Measurements from ENCODE around the gene IL17C.
A peak's percentile ranks its signal among the peaks of the same experiment; 100 is the strongest.

IL17C gene

GRCh38 chr16:88649924-88650748 is 11.8 kb downstream of the IL17C start:
- peak overlapping the region; percentile 64 for H2AFZ ChIP-seq (ENCODE audit: insufficient read depth, low read length, poor library complexity)
- H2BK5ac ChIP-seq (ENCODE audit: low read depth, low read length, poor library complexity) = peak overlapping the region; percentile 64
- peak overlapping the region; percentile 83 for H3K4ac ChIP-seq (ENCODE audit: low read depth, low read length)
- H3K4me3 ChIP-seq (ENCODE audit: low read depth, low read length) = peak overlapping the region; percentile 82
- no peak overlapping the region for H3K23ac ChIP-seq (ENCODE audit: low read length)
- peak overlapping the region; percentile 79 for H2AK5ac ChIP-seq (ENCODE audit: low read length)
- DNase-seq = peak in 1 of 2 donors; percentile 22
- H4K12ac ChIP-seq (ENCODE audit: low read depth, low read length) = peak overlapping the region; percentile 84
- H3K9ac ChIP-seq (ENCODE audit: low read length) = peak overlapping the region; percentile 82
- H3K27me3 ChIP-seq (ENCODE audit: insufficient read depth, low read length) = no peaks in the 10 kb centered on the region
- peaks cover 11% of the 10 kb centered on the region for H3K79me2 ChIP-seq (ENCODE audit: control insufficient read depth, insufficient read depth, low read length, poor library complexity)
- H3K79me1 ChIP-seq (ENCODE audit: low read length) = peaks cover 10% of the 10 kb centered on the region
- H3K36me3 ChIP-seq (ENCODE audit: control insufficient read depth in 1 of 2, insufficient read depth in 2 of 2, low read length in 2 of 2) = peaks cover 53 to 54% of the 10 kb centered on the region in 2 experiments
- H3K18ac ChIP-seq (ENCODE audit: low read length) = peak overlapping the region; percentile 97
- no peak overlapping the region for H2BK12ac ChIP-seq (ENCODE audit: low read length)
- WGBS (ENCODE audit: extremely low coverage, insufficient coverage, insufficient read length) = no CpG with 5 or more reads among the region's 37 CpGs
- peaks cover 4% of the 10 kb centered on the region for H3K9me3 ChIP-seq (ENCODE audit: insufficient read depth, low read depth, low read length)
- peaks cover 16 to 18% of the 10 kb centered on the region in 2 experiments for H3K4me1 ChIP-seq (ENCODE audit: control insufficient read depth in 1 of 2, insufficient read depth in 2 of 2, low read length in 2 of 2)
- peak overlapping the region; percentile 54 for H3K27ac ChIP-seq (ENCODE audit: low read depth, low read length)
- peak overlapping the region; percentile 61 for H2BK120ac ChIP-seq (ENCODE audit: insufficient read depth, low read length, poor library complexity)
- peak overlapping the region; percentile 70 for H4K8ac ChIP-seq (ENCODE audit: low read depth, low read length)
- H4K91ac ChIP-seq (ENCODE audit: low read depth, low read length) = peak overlapping the region; percentile 86
- H3K4me2 ChIP-seq (ENCODE audit: low read length) = peak overlapping the region; percentile 82
- peak overlapping the region; percentile 95 for H3K14ac ChIP-seq (ENCODE audit: low read length)

GRCh38 chr16:88650749-88651275 is 12.4 kb downstream of the IL17C start, which contains the start of gene CYBA:
CYBA (minus strand) TSS chr16:88651053; CDS start chr16:88651013, 40 bp downstream.
- no CpG with 5 or more reads among the region's 41 CpGs for WGBS (ENCODE audit: extremely low coverage, insufficient coverage, insufficient read length)
- DNase-seq = peak; percentile 19 to 33

GRCh38 chr16:88651276-88651988 is 13.1 kb downstream of the IL17C start:
- H2BK12ac ChIP-seq (ENCODE audit: low read length) = no peak overlapping the region
- peak overlapping the region; percentile 13 for H2BK5ac ChIP-seq (ENCODE audit: low read depth, low read length, poor library complexity)
- H3K79me1 ChIP-seq (ENCODE audit: low read length) = peaks cover 10% of the 10 kb centered on the region
- no peak overlapping the region for H3K23ac ChIP-seq (ENCODE audit: low read length)
- H4K8ac ChIP-seq (ENCODE audit: low read depth, low read length) = no peak overlapping the region
- H3K4me2 ChIP-seq (ENCODE audit: low read length) = peak overlapping the region; percentile 82
- H3K79me2 ChIP-seq (ENCODE audit: control insufficient read depth, insufficient read depth, low read length, poor library complexity) = peaks cover 11% of the 10 kb centered on the region
- peak overlapping the region; percentile 25 for H3K14ac ChIP-seq (ENCODE audit: low read length)
- H3K9me3 ChIP-seq (ENCODE audit: insufficient read depth, low read depth, low read length) = peaks cover 5% of the 10 kb centered on the region
- peak overlapping the region; percentile 28 for H2AFZ ChIP-seq (ENCODE audit: insufficient read depth, low read length, poor library complexity)
- peak overlapping the region; percentile 48 for H2BK120ac ChIP-seq (ENCODE audit: insufficient read depth, low read length, poor library complexity)
- peaks cover 55 to 57% of the 10 kb centered on the region in 2 experiments for H3K36me3 ChIP-seq (ENCODE audit: control insufficient read depth in 1 of 2, insufficient read depth in 2 of 2, low read length in 2 of 2)
- H2AK5ac ChIP-seq (ENCODE audit: low read length) = no peak overlapping the region
- no CpG with 5 or more reads among the region's 24 CpGs for WGBS (ENCODE audit: extremely low coverage, insufficient coverage, insufficient read length)
- peak overlapping the region; percentile 15 for H4K12ac ChIP-seq (ENCODE audit: low read depth, low read length)
- no peaks in the 10 kb centered on the region for H3K27me3 ChIP-seq (ENCODE audit: insufficient read depth, low read length)
- no peak overlapping the region for H3K4me3 ChIP-seq (ENCODE audit: low read depth, low read length)
- H3K18ac ChIP-seq (ENCODE audit: low read length) = peak overlapping the region; percentile 18
- no peak overlapping the region for H4K91ac ChIP-seq (ENCODE audit: low read depth, low read length)
- peaks cover 16 to 18% of the 10 kb centered on the region in 2 experiments for H3K4me1 ChIP-seq (ENCODE audit: control insufficient read depth in 1 of 2, insufficient read depth in 2 of 2, low read length in 2 of 2)
- no peak overlapping the region for H3K9ac ChIP-seq (ENCODE audit: low read length)
- no peak overlapping the region for H3K4ac ChIP-seq (ENCODE audit: low read depth, low read length)
- peak overlapping the region; percentile 43 for H3K27ac ChIP-seq (ENCODE audit: low read depth, low read length)
- no peak for DNase-seq

More at GRCh38 chr16:88650749-88651275, 12.4 kb downstream of the IL17C start, which contains the start of gene CYBA:
- Histone ChIP-seq H3K79me1 (ENCODE audit: low read length) (peaks cover 10% of the 10 kb centered on the region), H2BK120ac (ENCODE audit: insufficient read depth, low read length, poor library complexity) (peak within 1 kb of the TSS; percentile 61), H3K36me3 (ENCODE audit: control insufficient read depth in 1 of 2, insufficient read depth in 2 of 2, low read length in 2 of 2) (peaks cover 54 to 57% of the 10 kb centered on the region in 2 experiments), H2AK5ac (ENCODE audit: low read length) (peak within 1 kb of the TSS; percentile 79), H4K8ac (ENCODE audit: low read depth, low read length) (peak within 1 kb of the TSS; percentile 70), H3K4me2 (ENCODE audit: low read length) (peak within 1 kb of the TSS; percentile 82), H2BK5ac (ENCODE audit: low read depth, low read length, poor library complexity) (peak within 1 kb of the TSS; percentile 64), H3K23ac (ENCODE audit: low read length) (no peak within 1 kb of the TSS), H3K9ac (ENCODE audit: low read length) (peak within 1 kb of the TSS; percentile 82), H3K79me2 (ENCODE audit: control insufficient read depth, insufficient read depth, low read length, poor library complexity) (peaks cover 11% of the 10 kb centered on the region), H3K9me3 (ENCODE audit: insufficient read depth, low read depth, low read length) (peaks cover 5% of the 10 kb centered on the region), H3K4me1 (ENCODE audit: control insufficient read depth in 1 of 2, insufficient read depth in 2 of 2, low read length in 2 of 2) (peaks cover 16 to 18% of the 10 kb centered on the region in 2 experiments), H3K18ac (ENCODE audit: low read length) (peak within 1 kb of the TSS; percentile 97), H4K91ac (ENCODE audit: low read depth, low read length) (peak within 1 kb of the TSS; percentile 86), H2BK12ac (ENCODE audit: low read length) (no peak within 1 kb of the TSS), H3K4me3 (ENCODE audit: low read depth, low read length) (peak within 1 kb of the TSS; percentile 82), H3K4ac (ENCODE audit: low read depth, low read length) (peak within 1 kb of the TSS; percentile 83), H3K14ac (ENCODE audit: low read length) (peak within 1 kb of the TSS; percentile 95), H3K27ac (ENCODE audit: low read depth, low read length) (peak within 1 kb of the TSS; percentile 54), H3K27me3 (ENCODE audit: insufficient read depth, low read length) (no peaks in the 10 kb centered on the region), H4K12ac (ENCODE audit: low read depth, low read length) (peak within 1 kb of the TSS; percentile 84), H2AFZ (ENCODE audit: insufficient read depth, low read length, poor library complexity) (peak within 1 kb of the TSS; percentile 64)
